NAMALWA (cell line): ENCODE results near the gene IL18R1.

Experiments used
- DNase-seq: peaks from one replicate; pipeline ENCODE4 v3.0.0-alpha.2; 2015; ENCODE audit warnings: low spot score

IL18R1 gene

GRCh38 chr2:102434655-102435381, 79.2 kb downstream of the IL18R1 start:
- DNase-seq = no peak

GRCh38 chr2:102435741-102436140, 80.1 kb downstream of the IL18R1 start:
- no peak for DNase-seq

GRCh38 chr2:102436323-102436722, 80.7 kb downstream of the IL18R1 start:
- DNase-seq = no peak

- no peak for DNase-seq
Observed at GRCh38 chr2:102437122-102437521, 81.5 kb downstream of the IL18R1 start.

GRCh38 chr2:102438111-102438510, 82.5 kb downstream of the IL18R1 start:
- DNase-seq = no peak

GRCh38 chr2:102438578-102438977, 83.0 kb downstream of the IL18R1 start:
- DNase-seq = no peak

GRCh38 chr2:102439065-102439695, 83.6 kb downstream of the IL18R1 start:
- no peak for DNase-seq

- peak; percentile 49 for DNase-seq
Observed at GRCh38 chr2:102442967-102443828, 87.6 kb downstream of the IL18R1 start.

GRCh38 chr2:102444233-102444632, 88.6 kb downstream of the IL18R1 start:
- DNase-seq = no peak

- no peak for DNase-seq
Observed at GRCh38 chr2:102446936-102447335, 91.3 kb downstream of the IL18R1 start.
